ENCODE data around the gene ELL2. TPM values are rescaled to one million over a fixed set of nuclear protein-coding genes. Genes with fewer than 3 reads are reported as not detected.

ELL2 gene
- total and polyA plus RNA-seq, 2 of the 13 experiments (the other 11 are each of a cell fraction or from before 2014, with no cell fraction given): 78.9 to 97.1 TPM

GRCh38 chr5:95858661-95859595, 102.7 kb downstream of the ELL2 start (continued):
- TF ChIP-seq, protein P1, sequence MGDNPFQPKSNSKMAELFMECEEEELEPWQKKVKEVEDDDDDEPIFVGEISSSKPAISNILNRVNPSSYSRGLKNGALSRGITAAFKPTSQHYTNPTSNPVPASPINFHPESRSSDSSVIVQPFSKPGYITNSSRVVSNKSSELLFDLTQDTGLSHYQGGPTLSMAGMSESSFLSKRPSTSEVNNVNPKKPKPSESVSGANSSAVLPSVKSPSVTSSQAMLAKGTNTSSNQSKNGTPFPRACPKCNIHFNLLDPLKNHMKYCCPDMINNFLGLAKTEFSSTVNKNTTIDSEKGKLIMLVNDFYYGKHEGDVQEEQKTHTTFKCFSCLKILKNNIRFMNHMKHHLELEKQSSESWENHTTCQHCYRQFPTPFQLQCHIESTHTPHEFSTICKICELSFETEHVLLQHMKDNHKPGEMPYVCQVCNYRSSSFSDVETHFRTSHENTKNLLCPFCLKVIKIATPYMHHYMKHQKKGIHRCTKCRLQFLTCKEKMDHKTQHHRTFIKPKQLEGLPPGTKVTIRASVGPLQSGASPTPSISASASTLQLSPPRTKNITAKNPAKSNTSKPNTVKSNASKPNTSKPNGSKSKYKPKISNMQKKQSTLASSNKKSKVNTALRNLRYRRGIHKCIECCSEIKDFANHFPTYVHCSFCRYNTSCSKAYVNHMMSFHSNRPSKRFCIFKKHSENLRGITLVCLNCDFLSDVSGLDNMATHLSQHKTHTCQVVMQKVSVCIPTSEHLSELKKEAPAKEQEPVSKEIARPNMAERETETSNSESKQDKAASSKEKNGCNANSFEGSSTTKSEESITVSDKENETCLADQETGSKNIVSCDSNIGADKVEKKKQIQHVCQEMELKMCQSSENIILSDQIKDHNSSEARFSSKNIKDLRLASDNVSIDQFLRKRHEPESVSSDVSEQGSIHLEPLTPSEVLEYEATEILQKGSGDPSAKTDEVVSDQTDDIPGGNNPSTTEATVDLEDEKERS (CRISPR knock-in tag; IDR thresholded peaks at IDR 0.05): peak; percentile 73; the same call in 1 of the 2 replicates
- TF ChIP-seq TCF7L2 (IDR thresholded peaks at IDR 0.05; ENCODE audit: low read depth, low read length) (no peak), HMGXB4 (CRISPR knock-in tag; IDR thresholded peaks at IDR 0.05; ENCODE audit: borderline replicate concordance in 1 of 2, low read depth in 1 of 2) (peak; percentile 89 to 97), ZNF354B (CRISPR knock-in tag; IDR thresholded peaks at IDR 0.05) (peak; percentile 73; the same call in 1 of the 2 replicates), SKIL (CRISPR knock-in tag; IDR thresholded peaks at IDR 0.05; ENCODE audit: borderline replicate concordance) (0 out of 2 replicates have a peak, but pooled peaks have one; percentile 21), ZNF546 (CRISPR knock-in tag; conservative IDR thresholded peaks at IDR 0.05) (no peak), FLYWCH1 (CRISPR knock-in tag; IDR thresholded peaks at IDR 0.05) (no peak), ZBTB10 (CRISPR knock-in tag; IDR thresholded peaks at IDR 0.05; ENCODE audit: borderline replicate concordance) (peak; percentile 66; the same call in 1 of the 2 replicates), RFX3 (CRISPR knock-in tag; IDR thresholded peaks at IDR 0.05) (no peak), ZNF30 (CRISPR knock-in tag; IDR thresholded peaks at IDR 0.05) (no peak), PRPF4 (IDR thresholded peaks at IDR 0.05; ENCODE audit: low read depth, low read length, poor library complexity, severe bottlenecking) (no peak), SIX4 (CRISPR knock-in tag; IDR thresholded peaks at IDR 0.05) (peak; percentile 44)
- TF ChIP-seq, protein P2, sequence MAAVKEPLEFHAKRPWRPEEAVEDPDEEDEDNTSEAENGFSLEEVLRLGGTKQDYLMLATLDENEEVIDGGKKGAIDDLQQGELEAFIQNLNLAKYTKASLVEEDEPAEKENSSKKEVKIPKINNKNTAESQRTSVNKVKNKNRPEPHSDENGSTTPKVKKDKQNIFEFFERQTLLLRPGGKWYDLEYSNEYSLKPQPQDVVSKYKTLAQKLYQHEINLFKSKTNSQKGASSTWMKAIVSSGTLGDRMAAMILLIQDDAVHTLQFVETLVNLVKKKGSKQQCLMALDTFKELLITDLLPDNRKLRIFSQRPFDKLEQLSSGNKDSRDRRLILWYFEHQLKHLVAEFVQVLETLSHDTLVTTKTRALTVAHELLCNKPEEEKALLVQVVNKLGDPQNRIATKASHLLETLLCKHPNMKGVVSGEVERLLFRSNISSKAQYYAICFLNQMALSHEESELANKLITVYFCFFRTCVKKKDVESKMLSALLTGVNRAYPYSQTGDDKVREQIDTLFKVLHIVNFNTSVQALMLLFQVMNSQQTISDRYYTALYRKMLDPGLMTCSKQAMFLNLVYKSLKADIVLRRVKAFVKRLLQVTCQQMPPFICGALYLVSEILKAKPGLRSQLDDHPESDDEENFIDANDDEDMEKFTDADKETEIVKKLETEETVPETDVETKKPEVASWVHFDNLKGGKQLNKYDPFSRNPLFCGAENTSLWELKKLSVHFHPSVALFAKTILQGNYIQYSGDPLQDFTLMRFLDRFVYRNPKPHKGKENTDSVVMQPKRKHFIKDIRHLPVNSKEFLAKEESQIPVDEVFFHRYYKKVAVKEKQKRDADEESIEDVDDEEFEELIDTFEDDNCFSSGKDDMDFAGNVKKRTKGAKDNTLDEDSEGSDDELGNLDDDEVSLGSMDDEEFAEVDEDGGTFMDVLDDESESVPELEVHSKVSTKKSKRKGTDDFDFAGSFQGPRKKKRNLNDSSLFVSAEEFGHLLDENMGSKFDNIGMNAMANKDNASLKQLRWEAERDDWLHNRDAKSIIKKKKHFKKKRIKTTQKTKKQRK (IDR thresholded peaks at IDR 0.05; ENCODE audit: low read length): no peak

Measured in HepG2 (cell line).